K562 (cell line): ENCODE data around the gene EDEM2. TPM values are rescaled to one million over a fixed set of nuclear protein-coding genes. Genes with fewer than 3 reads are reported as not detected.

ENCODE experiments used
- ATAC-seq: fragments of 200-7000 bp; cut with Tn5 transposase; 3 replicates; pipeline ENCODE4 v1.9.1; 2020; ENCODE audit warnings: moderate library complexity
- BruUV-seq: library from RNA; stranded (reverse); fragments of 400-500 nt; replicated peaks from 2 replicates; lab custom pipeline; 2021; lab: Mats Ljungman, UMichigan
- CTCF ChIA-PET: fragments of 300-600 bp; formaldehyde crosslinking; extraction: SDS; loops from one replicate; lab custom pipeline; 2021; ENCODE audit warnings: low intra/inter-chr PET ratio; lab: Yijun Ruan, JAX
- POLR2A ChIA-PET: fragments of 300-600, 350-650 bp; sonication (Branson Sonifier 250); formaldehyde crosslinking; extraction: SDS; loops from one replicate; lab custom pipeline; 2021; ENCODE audit warnings: antibody characterized with exemption, inconsistent platforms; lab: Yijun Ruan, JAX
- DNase-seq, 4 experiments: peaks; one replicate each; pipeline versions ENCODE4 v3.0.0 to v3.0.0-alpha.2; 2011 to 2018; ENCODE audit warnings: low spot score in 3 of 4, mixed read lengths in 3 of 4; ENCODE audit errors: extremely low read depth in 1 of 4
- FAIRE-seq: peaks from 2 replicates; lab custom pipeline; 2011; peaks lifted over from hg19 to GRCh38; lab: Jason Lieb, UNC
- H2AFZ ChIP-seq: 2 replicates; pipeline ENCODE4 v1.6.0; 2011; ENCODE audit warnings: low read depth, low read length, control low read depth, inconsistent platforms
- H3K27ac ChIP-seq: fragments of 200-600 bp; 3 replicates; pipeline ENCODE4 v1.8.0; 2011; ENCODE audit warnings: low read depth, mild to moderate bottlenecking, control low read depth, inconsistent platforms, low read length, moderate library complexity, mixed read lengths; ENCODE audit errors: extremely low read depth
- H3K27me3 ChIP-seq, 2 experiments: fragments of 300-600 bp in 1 of 2; 2 replicates in 1 of 2; 3 replicates in 1 of 2; pipeline versions ENCODE4 v1.6.0 to v1.8.0; 2011; ENCODE audit warnings: inconsistent platforms in 2 of 2, low read length in 2 of 2, mild to moderate bottlenecking in 1 of 2, mixed read lengths in 1 of 2, moderate library complexity in 1 of 2; ENCODE audit not compliant: control insufficient read depth in 2 of 2, insufficient read depth in 2 of 2
- H3K36me3 ChIP-seq: fragments of 300-600 bp; 3 replicates; pipeline ENCODE4 v1.8.0; 2011; ENCODE audit warnings: mild to moderate bottlenecking, low read length, inconsistent platforms; ENCODE audit not compliant: control insufficient read depth, insufficient read depth
- H3K4me1 ChIP-seq, 2 experiments: fragments of 200-600 bp in 1 of 2; replicated peaks in 1 of 2; 2 replicates in 1 of 2; 3 replicates in 1 of 2; pipeline versions ENCODE4 v1.5.1 to v1.8.0; 2011; ENCODE audit warnings: inconsistent platforms in 2 of 2, low read length in 2 of 2, mild to moderate bottlenecking in 1 of 2, mixed read lengths in 1 of 2, moderate library complexity in 1 of 2; ENCODE audit not compliant: control insufficient read depth in 2 of 2, insufficient read depth in 2 of 2
- H3K4me2 ChIP-seq: 2 replicates; pipeline ENCODE4 v1.6.1; 2011; ENCODE audit warnings: low read length, control low read depth, inconsistent platforms, mixed read lengths; ENCODE audit not compliant: insufficient read depth
- H3K4me3 ChIP-seq: fragments of 200-600 bp; sonication (generic), shearing (Covaris generic); 2 replicates; pipeline ENCODE4 v1.5.1; 2016; ENCODE audit warnings: control low read depth, inconsistent platforms
- H3K79me2 ChIP-seq: fragments of 200-600 bp; 3 replicates; pipeline ENCODE4 v1.8.0; 2011; ENCODE audit warnings: low read length, inconsistent platforms; ENCODE audit not compliant: control insufficient read depth, insufficient read depth
- H3K9ac ChIP-seq, 2 experiments: 2 replicates each; pipeline versions ENCODE4 v1.6.0 to v1.6.1; 2011; ENCODE audit warnings: low read depth in 2 of 2, low read length in 2 of 2, control low read depth in 1 of 2, inconsistent platforms in 1 of 2, mild to moderate bottlenecking in 1 of 2, mixed read lengths in 1 of 2; ENCODE audit not compliant: insufficient read depth in 1 of 2
- H3K9me1 ChIP-seq: one replicate; pipeline ENCODE4 v1.6.0; 2011; ENCODE audit warnings: inconsistent platforms, mild to moderate bottlenecking, low read length, moderate library complexity; ENCODE audit not compliant: control insufficient read depth, insufficient read depth
- H3K9me3 ChIP-seq: replicated peaks from 2 replicates; pipeline ENCODE4 v1.5.1; 2011; ENCODE audit warnings: low read depth, low read length, inconsistent platforms; ENCODE audit not compliant: control insufficient read depth, insufficient read depth
- H4K20me1 ChIP-seq: replicated peaks from 2 replicates; pipeline ENCODE4 v1.6.1; 2011; ENCODE audit warnings: low read length, inconsistent platforms, mixed read lengths; ENCODE audit not compliant: control insufficient read depth, insufficient read depth
- CBFA2T3 ChIP-seq: fragments of 450-650 bp; IDR thresholded peaks from 2 replicates; pipeline ENCODE4 v1.6.1; 2017
- CEBPB ChIP-seq: fragments of 450-650 bp; IDR thresholded peaks from 2 replicates; pipeline ENCODE4 v1.6.1; 2016; ENCODE audit warnings: missing genetic modification characterization, missing compliant biosample characterization
- FOXA1 ChIP-seq: fragments of 450-650 bp; IDR thresholded peaks from 2 replicates; pipeline ENCODE4 v1.6.1; 2016; ENCODE audit warnings: mild to moderate bottlenecking, borderline replicate concordance
- FOXA3 ChIP-seq, 2 experiments: fragments of 450-650 bp in 1 of 2; sonication (generic) in 1 of 2; formaldehyde crosslinking; IDR thresholded peaks in 1 of 2; conservative IDR thresholded peaks in 1 of 2; 2 replicates each; pipeline versions ENCODE4 v1.4.0 to v1.8.0; 2020 to 2022; ENCODE audit warnings: mild to moderate bottlenecking in 2 of 2, missing genetic modification reagents in 1 of 2
- HNRNPH1 ChIP-seq: fragments of 200-400 bp; formaldehyde crosslinking; optimal IDR thresholded peaks from 2 replicates; pipeline ENCODE3; 2017; ENCODE audit warnings: low read depth, mild to moderate bottlenecking, low read length, moderate library complexity
- JUND ChIP-seq, 2 experiments: IDR thresholded peaks; 2 replicates in 1 of 2; 3 replicates in 1 of 2; pipeline ENCODE4 v1.6.1; 2011; ENCODE audit warnings: borderline replicate concordance in 2 of 2, low read depth in 2 of 2, low read length in 2 of 2, improper control_type of control experiment in 1 of 2, missing biosample characterization in 1 of 2, missing genetic modification characterization in 1 of 2, missing genetic modification reagents in 1 of 2
- MEF2A ChIP-seq: IDR thresholded peaks from 2 replicates; pipeline ENCODE4 v1.6.1; 2011; ENCODE audit warnings: low read depth, mild to moderate bottlenecking, low read length, moderate library complexity; ENCODE audit not compliant: control insufficient read depth
- MEIS2 ChIP-seq: fragments of 450-650 bp; IDR thresholded peaks from 2 replicates; pipeline ENCODE4 v1.6.1; 2014; ENCODE audit warnings: mild to moderate bottlenecking; ENCODE audit not compliant: partially characterized antibody
- SAP30 ChIP-seq: fragments of 200-600 bp; sonication (generic); IDR thresholded peaks from 2 replicates; pipeline ENCODE4 v1.6.1; 2012; ENCODE audit warnings: borderline replicate concordance, low read depth, mild to moderate bottlenecking, moderate library complexity, low read length, control low read depth, inconsistent platforms; ENCODE audit not compliant: insufficient read depth, poor library complexity, severe bottlenecking
- SMAD1 ChIP-seq: fragments of 150-350 bp; IDR thresholded peaks from 2 replicates; pipeline ENCODE4 v1.6.1; 2014; ENCODE audit warnings: low read length, low read depth; ENCODE audit not compliant: partially characterized antibody
- SMAD4 ChIP-seq: fragments of 250-450 bp; sonication (Bioruptor Pico); conservative IDR thresholded peaks from 2 replicates; pipeline ENCODE4 v1.8.0; 2021; ENCODE audit warnings: inconsistent platforms, mild to moderate bottlenecking, moderate library complexity
- SMARCB1 ChIP-seq: IDR thresholded peaks from 2 replicates; pipeline ENCODE4 v1.6.1; 2011; ENCODE audit warnings: improper control_type of control experiment, low read depth; ENCODE audit not compliant: insufficient read length
- SMARCE1 ChIP-seq: fragments of 450-650 bp; IDR thresholded peaks from 2 replicates; pipeline ENCODE4 v1.7.1; 2016; ENCODE audit warnings: mild to moderate bottlenecking
- ZC3H11A ChIP-seq: IDR thresholded peaks from 2 replicates; pipeline ENCODE4 v1.6.1; 2012; ENCODE audit warnings: low read depth, low read length, improper control_type of control experiment
- ZFP30 ChIP-seq: fragments of 250-450 bp; sonication (Bioruptor Pico); IDR thresholded peaks from 2 replicates; pipeline ENCODE4 v1.8.0; 2022; ENCODE audit warnings: moderate library complexity, mild to moderate bottlenecking, inconsistent platforms, borderline replicate concordance
- ZNF77 ChIP-seq: fragments of 250-450 bp; sonication (Bioruptor Pico); IDR thresholded peaks from 2 replicates; pipeline ENCODE4 v1.5.0; 2020
- WGBS: fragments of 100-300 bp; shearing (Covaris generic); methylation state at CpG from one replicate; pipeline ENCODE4 v1.1.6; 2016; ENCODE audit warnings: low coverage, mixed read lengths; ENCODE audit not compliant: insufficient coverage; ENCODE audit errors: missing lambda C conversion rate; 5-methylcytosine and 5-hydroxymethylcytosine counted together
- in situ Hi-C: fragments of 300-500 bp; cut with MboI; formaldehyde crosslinking; loops from 4 replicates; pipeline ENCODE4 v1.15.0; 2018; ENCODE audit warnings: inconsistent platforms, mixed read lengths
- intact Hi-C: fragments of 100-400 bp; cut with micrococcal nuclease; formaldehyde crosslinking; loops from 2 replicates; pipeline ENCODE4 v1.14.2; 2022
- polyA plus RNA-seq, 8 experiments: library from polyadenylated mRNA; depleted of rRNA in 4 of 8; stranded (reverse) in 5 of 8; unstranded in 3 of 8; fragments of >200 nt; fragmentation: Nextera tagmentation in 2 of 8; fragmentation: Illumina TruSeq in 1 of 8; extraction: Ambion mirVana in 2 of 8; extraction: Trizol in 1 of 8; gene quantifications; 2 replicates each; pipeline versions ENCODE4 v1.2.1 to v1.2.3, GENCODE V29; 2011 to 2014; ENCODE audit warnings: inconsistent platforms in 1 of 8, missing spikeins in 1 of 8
- total RNA-seq, 7 experiments: library from RNA; depleted of rRNA in 6 of 7; stranded (reverse); fragments of >200 nt in 6 of 7; fragmentation: Illumina TruSeq in 2 of 7; extraction: Trizol in 2 of 7; gene quantifications; 2 replicates each; pipeline versions ENCODE4 v1.2.1 to v1.2.3, GENCODE V29; 2011 to 2021; ENCODE audit warnings: low replicate concordance in 1 of 7
- TF ChIP-seq, protein P1 (sequence below): fragments of 450-650 bp; IDR thresholded peaks from 2 replicates; pipeline ENCODE4 v1.6.1; 2016
- TF ChIP-seq, protein P2 (sequence below): sonication (generic); formaldehyde crosslinking; IDR thresholded peaks from 2 replicates; pipeline ENCODE4 v1.8.1; 2023; ENCODE audit warnings: mild to moderate bottlenecking, missing genetic modification reagents

The EDEM2 gene
- total and polyA plus RNA-seq, 9 of the 15 experiments (the other 6 are each of a cell fraction or from before 2014, with no cell fraction given), result 6.9 to 11.0 (median 9.7) TPM

- TF ChIP-seq, protein P1, sequence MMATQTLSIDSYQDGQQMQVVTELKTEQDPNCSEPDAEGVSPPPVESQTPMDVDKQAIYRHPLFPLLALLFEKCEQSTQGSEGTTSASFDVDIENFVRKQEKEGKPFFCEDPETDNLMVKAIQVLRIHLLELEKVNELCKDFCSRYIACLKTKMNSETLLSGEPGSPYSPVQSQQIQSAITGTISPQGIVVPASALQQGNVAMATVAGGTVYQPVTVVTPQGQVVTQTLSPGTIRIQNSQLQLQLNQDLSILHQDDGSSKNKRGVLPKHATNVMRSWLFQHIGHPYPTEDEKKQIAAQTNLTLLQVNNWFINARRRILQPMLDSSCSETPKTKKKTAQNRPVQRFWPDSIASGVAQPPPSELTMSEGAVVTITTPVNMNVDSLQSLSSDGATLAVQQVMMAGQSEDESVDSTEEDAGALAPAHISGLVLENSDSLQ, result peak; percentile 33
- TF ChIP-seq MEIS2 (peak; percentile 61), CBFA2T3 (peak; percentile 63), ZC3H11A (no peak)
Observed at GRCh38 chr20:35131934-35132333, 15.2 kb downstream of the EDEM2 start (continued).

GRCh38 chr20:35129647-35130069 lies 17.5 kb downstream of the EDEM2 start:
- H3K9me1 ChIP-seq, result no peaks in the 10 kb centered on the region
- CTCF ChIA-PET, result no interaction called here
- no TSS peak for BruUV-seq
- H3K4me1 ChIP-seq, result peaks cover 0 to 7% of the 10 kb centered on the region in 2 experiments; a peak in 2 of 5 replicates
- in situ Hi-C loops, result loop anchor here (25.0 kb wide), 1 partner anchor 308 kb away; the partner anchor contains the start of gene GDF5
- no peaks in the 10 kb centered on the region for H3K79me2 ChIP-seq
- no peaks in the 10 kb centered on the region for H3K9me3 ChIP-seq
- no peaks in the 10 kb centered on the region for H4K20me1 ChIP-seq
- H3K27me3 ChIP-seq, result no peaks in the 10 kb centered on the region
- no peak overlapping the region for H3K4me3 ChIP-seq
- intact Hi-C loops, result no loop called here
- H3K36me3 ChIP-seq, result peaks cover 40% of the 10 kb centered on the region
- DNase-seq (no peak), ATAC-seq (peak; percentile 62), FAIRE-seq (no peak)
- H3K27ac ChIP-seq, result no peak overlapping the region
- H3K9ac ChIP-seq, result no peak overlapping the region
- no peak overlapping the region for H2AFZ ChIP-seq
- WGBS, result 51% methylated on average over 2 of the region's 2 CpGs
- POLR2A ChIA-PET, result interaction anchor here (0.9 to 1.6 kb wide), 2 partner anchors 13 to 17 kb away, joined by 3 to 5 read pairs; partner anchors contain the start of gene EDEM2
- H3K4me2 ChIP-seq, result no peak overlapping the region
- TF ChIP-seq JUND (IDR thresholded peaks at IDR 0.05; ENCODE audit: borderline replicate concordance, low read depth, low read length) (no peak), JUND (tag; IDR thresholded peaks at IDR 0.05; ENCODE audit: borderline replicate concordance, low read depth, low read length) (0 out of 3 replicates have a peak, but pooled peaks have one; percentile 35), ZFP30 (CRISPR knock-in tag) (no peak), CEBPB (tag) (peak; percentile 62), ZNF77 (CRISPR knock-in tag) (no peak), SAP30 (no peak), SMARCB1 (no peak), SMAD4 (0 out of 2 replicates have a peak, but pooled peaks have one; percentile 23), FOXA1 (no peak), SMARCE1 (no peak), MEF2A (no peak), HNRNPH1 (no peak), SMAD1 (no peak), FOXA3 (CRISPR knock-in tag; conservative IDR thresholded peaks at IDR 0.05 in 1 of 2, IDR thresholded peaks at IDR 0.05 in 1 of 2) (peak in 1 of 2 experiments; percentile 85; a peak in 2 of 4 replicates)
- TF ChIP-seq, protein P2, sequence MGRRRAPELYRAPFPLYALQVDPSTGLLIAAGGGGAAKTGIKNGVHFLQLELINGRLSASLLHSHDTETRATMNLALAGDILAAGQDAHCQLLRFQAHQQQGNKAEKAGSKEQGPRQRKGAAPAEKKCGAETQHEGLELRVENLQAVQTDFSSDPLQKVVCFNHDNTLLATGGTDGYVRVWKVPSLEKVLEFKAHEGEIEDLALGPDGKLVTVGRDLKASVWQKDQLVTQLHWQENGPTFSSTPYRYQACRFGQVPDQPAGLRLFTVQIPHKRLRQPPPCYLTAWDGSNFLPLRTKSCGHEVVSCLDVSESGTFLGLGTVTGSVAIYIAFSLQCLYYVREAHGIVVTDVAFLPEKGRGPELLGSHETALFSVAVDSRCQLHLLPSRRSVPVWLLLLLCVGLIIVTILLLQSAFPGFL (CRISPR knock-in tag), result no peak
